ENCODE measurements around the gene RSAD1.

DNA sequence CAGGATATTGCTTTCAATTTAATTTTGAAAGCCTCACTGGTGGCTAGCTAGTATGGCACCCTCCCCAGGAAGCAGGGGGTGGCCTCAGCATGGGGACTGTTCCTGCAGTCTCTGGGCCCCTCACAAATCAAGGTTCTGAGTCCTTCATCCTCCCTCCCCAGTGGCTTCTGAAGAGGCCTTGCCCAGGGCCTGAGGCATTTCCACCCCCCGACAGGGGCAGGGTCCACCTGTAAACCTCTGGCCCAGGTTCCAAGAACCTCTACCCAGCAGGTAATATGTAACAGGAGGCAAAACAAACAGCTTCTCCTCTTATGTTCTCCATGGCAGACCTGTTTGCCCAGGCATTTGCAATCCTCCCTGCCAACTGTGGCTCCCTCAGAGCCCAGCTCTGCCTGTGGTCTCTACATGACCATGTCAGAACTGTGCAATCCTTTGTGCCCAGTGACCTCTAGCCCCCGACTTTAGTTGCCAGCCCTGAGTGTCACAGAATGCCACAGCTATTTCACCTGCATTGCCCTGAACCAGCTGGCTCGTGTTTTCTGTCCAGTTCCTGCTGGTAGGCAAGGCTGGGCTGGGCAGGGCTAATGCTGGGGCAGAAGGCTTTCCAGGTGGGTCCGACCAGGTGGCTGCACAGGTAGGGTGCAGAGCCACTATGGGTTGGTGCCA is 38.4 kb upstream of the RSAD1 start:
- TF ChIP-seq, protein P1, sequence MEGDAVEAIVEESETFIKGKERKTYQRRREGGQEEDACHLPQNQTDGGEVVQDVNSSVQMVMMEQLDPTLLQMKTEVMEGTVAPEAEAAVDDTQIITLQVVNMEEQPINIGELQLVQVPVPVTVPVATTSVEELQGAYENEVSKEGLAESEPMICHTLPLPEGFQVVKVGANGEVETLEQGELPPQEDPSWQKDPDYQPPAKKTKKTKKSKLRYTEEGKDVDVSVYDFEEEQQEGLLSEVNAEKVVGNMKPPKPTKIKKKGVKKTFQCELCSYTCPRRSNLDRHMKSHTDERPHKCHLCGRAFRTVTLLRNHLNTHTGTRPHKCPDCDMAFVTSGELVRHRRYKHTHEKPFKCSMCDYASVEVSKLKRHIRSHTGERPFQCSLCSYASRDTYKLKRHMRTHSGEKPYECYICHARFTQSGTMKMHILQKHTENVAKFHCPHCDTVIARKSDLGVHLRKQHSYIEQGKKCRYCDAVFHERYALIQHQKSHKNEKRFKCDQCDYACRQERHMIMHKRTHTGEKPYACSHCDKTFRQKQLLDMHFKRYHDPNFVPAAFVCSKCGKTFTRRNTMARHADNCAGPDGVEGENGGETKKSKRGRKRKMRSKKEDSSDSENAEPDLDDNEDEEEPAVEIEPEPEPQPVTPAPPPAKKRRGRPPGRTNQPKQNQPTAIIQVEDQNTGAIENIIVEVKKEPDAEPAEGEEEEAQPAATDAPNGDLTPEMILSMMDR (IDR thresholded peaks at IDR 0.05), result no peak
- no peak for TF ChIP-seq POLR2A (IDR thresholded peaks at IDR 0.05)

All from heart left ventricle (tissue), 13 donors.